Pancreas (tissue), 10 donors: ENCODE data around the gene RNU1-4. TPM values are rescaled to one million over a fixed set of nuclear protein-coding genes. Genes with fewer than 3 reads are reported as not detected.
"Not testable (repeated sequence)": the region's sequence is repeated elsewhere in the genome, so short reads cannot be mapped to it uniquely, and the experiment has no call there.

Source experiments
- ATAC-seq, 4 donors: fragments of 200-7000 bp; cut with Tn5 transposase; one replicate each; pipeline versions ENCODE4 v1.8.0 to v1.9.1; 2020; ENCODE audit warnings: mild to moderate bottlenecking in 4 of 4, moderate library complexity in 4 of 4
- DNase-seq, 6 donors: peaks; one replicate each; pipeline ENCODE4 v3.0.0-alpha.2; 2020
- FAIRE-seq: peaks from 2 replicates; lab custom pipeline; 2012; peaks lifted over from hg19 to GRCh38; lab: Jason Lieb, UNC
- H3K27ac ChIP-seq, 4 donors: fragments of 200-600 bp; sonication (generic); 1 replicate in 3 of 4; 2 replicates in 1 of 4; pipeline versions ENCODE4 v1.5.0 to v1.8.0; 2020
- H3K27me3 ChIP-seq, 4 donors: fragments of 200-600 bp; one replicate each; pipeline ENCODE4 v1.8.0; 2021
- H3K36me3 ChIP-seq, 3 donors: fragments of 200-600 bp; sonication (generic) in 1 of 3; one replicate each; pipeline versions ENCODE4 v1.5.0 to v1.8.0; 2020 to 2021
- H3K4me1 ChIP-seq, 3 donors: fragments of 200-600 bp; one replicate each; pipeline ENCODE4 v1.8.0; 2021
- H3K4me3 ChIP-seq, 4 donors: fragments of 200-600 bp; sonication (generic) in 2 of 4; one replicate each; pipeline versions ENCODE4 v1.5.0 to v1.8.0; 2020 to 2021
- H3K9me3 ChIP-seq, 4 donors: fragments of 200-600 bp; one replicate each; pipeline ENCODE4 v1.8.0; 2021
- WGBS, 2 donors: extraction: QIAGEN DNeasy Blood & Tissue Kit; methylation state at CpG; one replicate each; pipeline ENCODE4 v1.1.7; 2013; 5-methylcytosine and 5-hydroxymethylcytosine counted together
- intact Hi-C, 3 donors: fragments of 100-400 bp; cut with DNase I; formaldehyde crosslinking; loops; one replicate each; pipeline versions ENCODE4 v1.11.1 to v1.14.2; 2022
- polyA plus RNA-seq, 2 donors: library from polyadenylated mRNA; stranded (reverse); fragments of 200-250 nt; gene quantifications; one replicate each; pipeline ENCODE4 v1.2.3, GENCODE V29; 2013
- total RNA-seq, 6 donors: library from RNA; stranded (reverse); fragmentation: NEBNext Ultra II Directional in 4 of 6; extraction: Animal tissue kit (Norgen Biotek cat#: 25700) in 4 of 6; gene quantifications; one replicate each; pipeline versions ENCODE4 v1.2.1 to v1.2.4, GENCODE V29; 2021 to 2023
- TF ChIP-seq, protein P1 (sequence below), 4 donors: fragments of 200-600 bp; sonication (generic) in 3 of 4; IDR thresholded peaks; one replicate each; pipeline versions ENCODE4 v1.5.0 to v1.8.0; 2021; ENCODE audit warnings: antibody characterized with exemption in 4 of 4
- donor health status: healthy with polysubstance abuse.
- donor health status: DM: no; HTN: no; CAD: no; lungs with moderate emphysema.
- donor health status: DM: no; HTN: no; CAD: no.
- donor health status: control.
- donor health status: control.
- donor health status: Bipolar disorder and iron deficiency.
- donor health status: DM: yes; HTN: yes; CAD: no.
- donor health status: DM: no; HTN: no; CAD: no.
- donor health status: DM: no; HTN: no; CAD: no.
- donor health status: DM: yes; HTN: yes; CAD: no.

Gene RNU1-4
- total and polyA plus RNA-seq, 8 donors, result 687 to 5,169 (median 2,340) TPM; not detected in 2

DNA sequence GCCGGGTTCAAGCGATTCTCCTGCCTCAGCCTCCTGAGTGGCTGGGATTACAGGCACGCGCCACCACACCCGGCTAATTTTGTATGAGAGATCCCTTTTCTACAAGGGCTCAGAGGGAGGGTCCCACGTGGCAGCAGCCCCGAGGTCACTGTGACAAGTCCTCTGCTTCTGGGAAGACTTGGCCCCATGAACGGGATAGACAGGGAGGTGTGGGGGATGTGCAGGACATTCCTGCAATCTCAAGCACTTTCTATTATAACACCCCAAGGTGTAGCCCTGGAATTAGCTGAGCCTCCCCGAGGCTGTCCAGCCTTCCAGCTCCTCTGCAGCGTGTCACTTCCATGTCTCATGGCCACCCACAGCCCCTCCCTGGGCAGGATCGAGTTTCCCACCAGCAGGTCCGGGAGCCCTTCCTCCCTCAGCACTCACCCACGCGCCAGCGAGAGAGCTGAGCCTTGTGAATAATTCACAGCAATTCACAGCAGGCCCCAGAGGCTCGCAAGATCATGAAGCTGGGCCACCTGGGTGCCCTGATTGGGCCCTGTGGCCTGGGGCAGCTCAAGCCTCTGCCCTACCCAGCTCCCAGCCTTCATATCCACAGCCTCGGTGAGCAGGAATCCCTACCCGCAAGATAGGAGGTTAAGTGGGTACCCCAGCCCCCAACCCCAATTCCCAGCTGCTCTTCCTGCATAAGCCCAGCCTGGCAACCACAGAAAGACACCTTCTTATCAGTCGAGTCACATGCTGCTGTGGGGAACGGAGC, 22.8 kb upstream of the RNU1-4 start:
- no peaks in the 10 kb centered on the region for H3K9me3 ChIP-seq
- WGBS, 2 donors, result 65 to 68% methylated on average over 20 of the region's 20 CpGs
- no peak overlapping the region for H3K4me3 ChIP-seq
- no peaks in the 10 kb centered on the region for H3K36me3 ChIP-seq
- H3K4me1 ChIP-seq, result no peaks in the 10 kb centered on the region
- DNase-seq (peak in 5 of 6 donors; percentile 28 to 80 (median 56)), ATAC-seq (peak in 2 of 4 donors; percentile 33 to 60), FAIRE-seq (no peak)
- TF ChIP-seq, protein P1, sequence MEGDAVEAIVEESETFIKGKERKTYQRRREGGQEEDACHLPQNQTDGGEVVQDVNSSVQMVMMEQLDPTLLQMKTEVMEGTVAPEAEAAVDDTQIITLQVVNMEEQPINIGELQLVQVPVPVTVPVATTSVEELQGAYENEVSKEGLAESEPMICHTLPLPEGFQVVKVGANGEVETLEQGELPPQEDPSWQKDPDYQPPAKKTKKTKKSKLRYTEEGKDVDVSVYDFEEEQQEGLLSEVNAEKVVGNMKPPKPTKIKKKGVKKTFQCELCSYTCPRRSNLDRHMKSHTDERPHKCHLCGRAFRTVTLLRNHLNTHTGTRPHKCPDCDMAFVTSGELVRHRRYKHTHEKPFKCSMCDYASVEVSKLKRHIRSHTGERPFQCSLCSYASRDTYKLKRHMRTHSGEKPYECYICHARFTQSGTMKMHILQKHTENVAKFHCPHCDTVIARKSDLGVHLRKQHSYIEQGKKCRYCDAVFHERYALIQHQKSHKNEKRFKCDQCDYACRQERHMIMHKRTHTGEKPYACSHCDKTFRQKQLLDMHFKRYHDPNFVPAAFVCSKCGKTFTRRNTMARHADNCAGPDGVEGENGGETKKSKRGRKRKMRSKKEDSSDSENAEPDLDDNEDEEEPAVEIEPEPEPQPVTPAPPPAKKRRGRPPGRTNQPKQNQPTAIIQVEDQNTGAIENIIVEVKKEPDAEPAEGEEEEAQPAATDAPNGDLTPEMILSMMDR (IDR thresholded peaks at IDR 0.05), result no peak
- H3K27me3 ChIP-seq, result no peaks in the 10 kb centered on the region
- no peak overlapping the region for H3K27ac ChIP-seq
- intact Hi-C loops, result no loop called here

DNA sequence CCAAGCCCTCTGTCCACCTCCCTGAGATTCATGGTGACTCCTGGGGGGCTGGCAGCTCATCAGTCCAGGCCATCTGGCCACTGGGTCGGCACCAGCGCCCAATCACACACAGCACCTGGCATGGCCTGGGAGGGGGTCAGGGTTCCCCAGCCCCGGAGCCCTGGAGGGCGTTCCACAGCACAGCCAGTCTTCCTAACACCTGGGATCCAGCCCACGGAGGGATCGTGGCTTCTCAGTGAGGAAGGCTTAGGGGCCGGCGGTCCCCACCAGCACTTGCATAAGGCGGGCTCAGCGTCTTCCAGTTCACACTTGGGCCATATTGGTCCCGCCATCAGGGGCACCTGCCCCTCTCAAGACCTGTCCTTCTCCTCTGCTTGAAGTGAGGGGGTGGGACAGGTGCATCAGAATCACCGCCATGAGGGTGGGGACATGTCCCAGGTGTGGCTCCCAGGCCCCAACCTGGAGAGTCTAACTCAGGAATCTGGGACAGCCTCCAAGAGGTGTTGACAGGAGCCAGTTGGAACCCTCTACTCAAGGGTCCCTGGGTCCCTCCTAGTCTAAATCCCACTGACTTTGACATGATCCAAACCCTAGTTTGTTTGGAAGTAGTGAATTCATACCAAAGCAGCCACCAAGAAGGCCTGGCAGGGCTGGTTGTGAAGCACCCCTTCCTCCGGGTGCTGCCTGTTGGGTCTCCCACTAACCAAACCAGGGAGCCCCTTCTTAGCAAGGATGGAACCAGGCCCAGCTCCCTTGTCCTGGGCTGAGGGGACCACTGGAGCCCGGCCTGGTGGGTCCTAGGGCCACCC, 22.0 kb upstream of the RNU1-4 start:
- H3K27ac ChIP-seq, H3K27me3 ChIP-seq, H3K36me3 ChIP-seq, FAIRE-seq, H3K4me1 ChIP-seq, H3K4me3 ChIP-seq, intact Hi-C loops, H3K9me3 ChIP-seq: not testable (repeated sequence)
- ATAC-seq (peak in 1 of 4 donors; percentile 4), DNase-seq (peak in 5 of 6 donors; percentile 16 to 82 (median 38))
- 90 to 91% methylated on average over 14 of the region's 14 CpGs for WGBS, 2 donors

DNA sequence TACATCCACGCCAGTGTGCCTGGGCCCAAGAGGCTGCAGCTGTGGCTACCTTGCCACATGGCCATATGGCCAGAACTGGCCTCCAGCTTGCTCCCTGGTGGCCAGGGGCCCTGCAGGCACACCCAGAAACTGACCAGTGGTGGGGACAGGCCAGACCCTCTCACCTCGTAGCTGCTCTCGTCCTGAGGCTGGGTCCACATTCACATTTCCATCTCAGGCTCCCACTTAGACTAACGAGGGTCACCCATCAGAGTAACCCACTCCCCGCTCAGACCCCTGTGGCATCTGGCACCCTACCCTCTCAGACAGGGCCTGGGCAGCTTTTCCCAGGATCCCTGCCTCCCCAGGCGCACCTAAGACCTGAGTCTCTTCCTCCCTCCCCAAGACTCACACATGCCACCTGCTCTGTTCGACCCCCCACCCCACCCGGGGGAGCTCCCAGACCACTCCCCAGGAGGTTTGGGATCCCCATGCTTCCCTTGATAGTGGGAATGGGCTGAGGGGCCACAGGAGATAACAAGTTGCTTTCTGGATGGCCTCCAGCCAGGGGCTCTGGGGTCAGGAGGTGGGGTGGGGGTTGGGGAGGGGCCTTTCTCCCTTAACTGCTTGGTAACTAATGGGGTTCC, 21.3 kb upstream of the RNU1-4 start:
- 88 to 93% methylated on average over 8 of the region's 8 CpGs for WGBS, 2 donors
- intact Hi-C loops, result no loop called here
- no peak overlapping the region for H3K27ac ChIP-seq
- no peaks in the 10 kb centered on the region for H3K27me3 ChIP-seq
- H3K9me3 ChIP-seq, result no peaks in the 10 kb centered on the region
- FAIRE-seq, result no peak
- DNase-seq, result peak in 5 of 6 donors; percentile 14 to 71 (median 46)
- H3K4me3 ChIP-seq, result no peak overlapping the region
- no peaks in the 10 kb centered on the region for H3K36me3 ChIP-seq
- ATAC-seq, result no peak
- no peaks in the 10 kb centered on the region for H3K4me1 ChIP-seq
- TF ChIP-seq, protein P1 (IDR thresholded peaks at IDR 0.05), result no peak

DNA sequence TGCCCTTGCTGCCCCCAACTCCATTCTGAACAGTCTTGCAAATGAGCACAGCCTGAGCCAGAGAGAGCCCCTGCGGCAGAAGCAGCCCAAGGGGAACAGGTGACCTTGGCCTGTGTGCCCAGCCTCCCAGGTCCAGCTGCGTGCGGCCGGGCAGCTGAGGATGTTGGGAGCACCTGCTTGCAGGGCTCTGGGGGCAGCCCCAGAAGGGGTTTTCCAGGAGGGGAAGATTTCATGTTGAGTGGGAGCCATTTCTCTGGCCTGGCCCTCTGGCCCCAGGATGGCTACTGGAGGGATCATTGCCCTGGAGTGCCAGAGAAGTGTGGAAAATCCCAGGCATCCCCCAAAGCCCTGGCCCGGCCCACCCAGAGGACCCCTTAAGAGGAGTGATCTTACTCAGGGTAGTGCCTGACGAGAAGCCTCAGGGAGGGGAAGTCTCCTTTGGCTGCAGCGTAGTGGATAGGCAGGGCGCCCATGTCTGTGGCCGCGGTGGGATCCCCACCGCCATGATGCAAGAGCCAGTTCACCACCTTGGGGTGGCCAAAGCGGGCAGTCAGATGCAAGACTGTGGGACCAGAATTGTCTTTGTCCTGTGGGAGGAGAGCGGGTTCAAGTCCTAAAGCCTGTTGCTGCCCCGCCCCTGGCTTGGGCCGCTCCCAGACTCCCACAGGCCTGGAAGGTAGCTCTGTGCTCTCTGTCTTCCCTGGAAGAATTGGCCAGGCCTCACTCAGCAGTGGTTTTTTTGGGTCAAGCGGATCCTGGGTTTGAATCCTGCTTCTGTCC, 20.6 kb upstream of the RNU1-4 start:
- FAIRE-seq, result no peak
- Histone ChIP-seq H3K9me3 (no peaks in the 10 kb centered on the region), H3K4me3 (no peak overlapping the region), H3K27ac (no peak overlapping the region), H3K36me3 (no peaks in the 10 kb centered on the region), H3K4me1 (no peaks in the 10 kb centered on the region), H3K27me3 (no peaks in the 10 kb centered on the region)
- peak in 5 of 6 donors; percentile 12 to 72 (median 29) for DNase-seq
- ATAC-seq, result no peak
- 85 to 86% methylated on average over 16 of the region's 16 CpGs for WGBS, 2 donors
- intact Hi-C loops, result no loop called here
- TF ChIP-seq, protein P1 (IDR thresholded peaks at IDR 0.05), result no peak
